NCI-H2081 (cell line): ENCODE results near the gene NR1D1.

Experiments
- DNase-seq, 2 experiments: peaks; one replicate each; lab custom pipeline; 2025; lab: John Stamatoyannopoulos, UW

NR1D1 gene

GRCh38 chr17:40111221-40112128 is 11.1 kb upstream of the NR1D1 start:
- peak; percentile 92 to 95 for DNase-seq

DNA sequence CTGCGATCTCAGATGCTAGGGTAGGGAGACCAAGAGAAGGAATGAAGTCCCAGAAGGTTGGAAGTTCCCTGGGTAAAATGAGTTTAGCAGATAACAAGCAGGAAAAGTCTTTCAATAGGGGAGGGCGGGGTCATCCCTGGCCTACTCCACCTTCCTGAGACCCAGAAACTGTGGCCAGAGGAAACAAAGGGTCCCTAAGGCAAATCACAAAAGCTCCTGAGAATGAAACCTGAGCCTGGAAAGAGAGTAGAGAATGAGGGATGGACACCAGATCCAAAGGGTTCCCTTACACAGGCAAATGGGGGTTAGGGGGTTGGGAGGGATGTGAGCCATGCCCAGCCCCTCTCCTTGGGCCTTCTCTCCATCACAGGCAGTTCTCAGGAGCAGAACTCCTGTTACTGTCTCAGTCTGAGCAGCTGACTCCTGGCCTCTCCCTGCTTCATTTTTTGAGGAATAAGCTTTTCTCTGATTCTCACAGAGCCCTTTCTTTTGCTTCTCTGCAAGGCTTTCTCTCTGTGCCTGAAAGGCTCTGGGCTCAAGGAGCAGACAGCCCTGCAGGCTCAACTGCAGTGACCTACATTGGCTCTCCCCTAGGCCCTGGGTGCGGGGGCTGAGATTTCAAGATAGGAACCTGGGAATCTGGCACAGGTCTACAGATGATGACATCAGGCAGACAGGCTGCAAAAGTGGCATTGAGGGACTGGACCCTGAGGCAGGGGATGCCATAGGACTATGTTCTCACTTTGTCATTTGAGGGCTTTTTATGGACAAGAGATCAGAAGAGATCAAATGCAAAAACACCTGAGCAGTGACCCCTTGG is 9.8 kb upstream of the NR1D1 start:
- no peak for DNase-seq

DNA sequence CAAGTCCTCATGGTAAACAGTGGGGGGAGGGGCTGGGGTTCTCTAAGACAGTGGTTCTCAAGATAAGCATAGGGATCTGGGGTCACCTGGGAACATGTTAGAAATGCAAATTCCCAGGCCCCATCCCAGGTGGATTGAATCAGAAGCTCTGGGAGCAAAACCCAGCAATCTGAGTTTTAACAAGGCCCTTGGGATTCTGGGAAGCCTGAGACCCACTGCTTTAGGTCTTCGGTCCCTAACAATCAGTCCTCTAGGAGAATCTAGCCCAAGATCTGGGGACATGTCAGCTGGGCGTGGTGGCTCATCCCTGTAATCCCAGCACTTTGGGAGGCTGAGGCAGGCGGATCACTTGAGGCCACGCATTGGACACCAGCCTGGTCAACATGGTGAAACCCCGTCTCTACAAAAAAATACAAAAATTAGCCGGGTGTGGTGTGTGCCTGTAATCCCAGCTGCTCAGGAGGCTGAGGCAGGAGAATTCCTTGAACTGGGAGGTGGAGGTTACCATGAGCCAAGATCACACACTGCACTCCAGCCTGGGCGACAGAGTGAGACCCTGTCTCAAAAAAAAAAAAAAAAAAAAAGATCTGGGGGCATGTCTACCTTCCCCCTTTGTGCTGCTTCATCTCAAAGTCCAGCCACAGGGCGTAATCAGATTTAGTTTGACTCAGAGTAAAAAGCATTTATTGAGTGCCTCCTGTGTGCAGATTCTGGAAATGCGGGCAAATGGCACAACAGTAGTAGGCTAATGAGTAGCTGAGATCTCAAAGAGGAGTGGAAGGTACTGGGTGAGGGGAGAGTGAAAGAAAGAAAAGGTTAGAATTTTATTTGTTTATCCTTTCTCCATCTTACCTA is 8.8 kb upstream of the NR1D1 start:
- peak in 1 of 2 experiments; percentile 12 for DNase-seq

- no peak for DNase-seq
Observed at GRCh38 chr17:40107522-40108174, 7.3 kb upstream of the NR1D1 start.

- DNase-seq, result no peak
Observed at GRCh38 chr17:40106760-40107521, 6.6 kb upstream of the NR1D1 start.

DNA sequence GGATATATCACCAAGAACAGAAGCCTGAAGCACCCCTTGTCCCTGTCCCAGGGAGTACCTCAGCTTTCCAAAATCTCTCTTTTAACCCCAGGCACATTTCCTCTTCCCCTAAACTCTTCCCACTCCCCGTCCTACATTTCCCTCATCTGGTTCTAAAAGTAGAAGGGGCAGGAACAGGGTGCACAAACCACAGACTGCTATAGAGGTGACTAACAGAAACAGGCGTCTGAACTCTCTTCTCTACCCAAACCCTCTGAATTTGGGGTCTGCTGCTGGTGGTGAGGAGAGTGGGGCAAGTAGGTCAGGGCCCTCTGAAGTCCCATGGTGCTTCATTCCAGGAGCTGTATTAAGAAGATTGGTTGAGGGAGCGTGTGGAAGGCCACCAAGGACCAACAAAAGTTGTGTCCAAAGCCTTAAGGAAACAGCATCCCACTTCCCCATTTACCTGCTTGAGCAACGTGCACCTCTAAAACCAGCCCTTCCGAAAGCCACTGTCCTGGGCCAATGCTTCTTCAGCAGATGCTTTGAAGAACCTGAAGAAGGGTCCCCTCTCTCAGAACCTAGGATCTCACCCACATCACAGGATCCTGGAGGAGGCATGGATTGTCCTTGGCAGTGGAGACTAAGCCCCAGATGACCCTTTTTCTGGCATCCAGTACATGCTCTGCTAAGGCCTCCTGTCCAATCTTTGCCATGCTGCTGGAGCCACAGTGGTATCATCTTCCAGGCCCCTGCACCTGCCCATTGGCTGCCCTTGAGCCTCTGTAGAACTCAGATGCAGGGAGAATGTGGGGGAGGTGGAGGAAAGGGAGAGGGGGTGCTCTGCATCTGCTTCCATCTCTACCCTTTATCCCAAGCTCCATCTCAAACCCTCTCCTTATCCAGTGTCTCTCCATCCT is 5.7 kb upstream of the NR1D1 start:
- DNase-seq, result no peak

- DNase-seq, result no peak
Observed at GRCh38 chr17:40104594-40105486, 4.5 kb upstream of the NR1D1 start.

DNA sequence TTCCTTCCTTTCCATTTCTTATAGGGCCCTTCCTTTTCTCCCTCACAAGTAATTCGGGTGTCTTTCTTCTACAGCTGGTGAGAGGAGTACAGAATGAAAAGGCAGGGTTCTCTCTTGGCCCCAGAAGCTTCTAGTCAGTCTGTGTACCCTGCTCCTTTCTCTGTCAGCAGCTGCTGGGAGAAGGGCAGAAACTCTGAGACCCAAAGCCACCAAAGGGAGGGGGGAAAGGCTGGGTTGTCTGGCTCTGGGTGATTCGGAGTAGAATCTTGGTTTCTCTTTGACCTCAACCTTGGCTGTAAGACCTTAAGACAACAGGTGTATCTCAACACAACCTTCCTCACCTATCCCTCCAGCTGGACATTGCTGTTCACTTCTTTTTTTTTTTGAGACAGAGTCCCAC is 3.3 kb upstream of the NR1D1 start:
- DNase-seq, result no peak

- DNase-seq, result no peak
Observed at GRCh38 chr17:40103071-40103661, 2.8 kb upstream of the NR1D1 start.

- no peak for DNase-seq
Observed at GRCh38 chr17:40101367-40102210, 1.2 kb upstream of the NR1D1 start.

GRCh38 chr17:40100669-40101366 is 429 bp upstream of the NR1D1 start:
- peak; percentile 97 to 98 for DNase-seq

- DNase-seq, result no peak
Observed at GRCh38 chr17:40099619-40100418, 570 bp downstream of the NR1D1 start.

DNA sequence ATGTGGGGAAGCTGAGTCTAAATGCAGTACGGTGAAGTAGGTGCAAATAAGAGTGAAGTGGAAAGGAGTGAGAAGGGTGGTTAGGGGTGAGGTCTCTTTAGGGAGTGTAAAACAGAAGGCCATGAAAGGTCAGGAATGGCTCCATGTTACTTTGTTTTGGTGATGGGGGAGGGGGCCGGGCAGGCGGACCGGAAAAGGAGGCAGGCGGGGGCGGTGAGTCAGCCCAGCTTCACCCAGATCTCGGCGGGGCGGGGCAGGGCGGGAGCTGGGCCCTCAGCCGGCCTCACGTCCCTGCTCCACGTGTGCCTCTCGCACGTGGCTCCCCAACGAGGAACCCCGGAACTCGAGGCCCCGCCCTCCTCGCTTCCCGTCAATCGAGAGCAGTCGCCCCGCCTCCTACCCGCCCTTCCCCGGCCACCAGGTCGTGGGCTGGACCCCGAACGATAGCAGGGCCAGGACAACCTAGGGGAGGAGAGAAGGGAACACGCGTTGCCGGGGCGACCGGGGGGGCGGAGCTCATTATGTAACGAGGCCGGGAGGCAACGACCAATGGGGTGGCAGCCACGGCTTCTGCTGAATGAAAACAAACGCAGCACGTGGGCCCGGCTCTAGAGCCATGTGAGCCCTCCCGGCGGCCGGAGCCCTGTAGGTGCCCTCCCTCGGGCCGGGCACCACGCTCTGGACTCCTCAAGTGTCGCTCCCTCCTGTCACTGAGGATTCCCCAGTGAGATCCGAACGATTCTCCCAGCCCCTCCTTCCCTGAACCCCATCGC is 1.4 kb downstream of the NR1D1 start:
- peak; percentile 96 to 97 for DNase-seq

DNA sequence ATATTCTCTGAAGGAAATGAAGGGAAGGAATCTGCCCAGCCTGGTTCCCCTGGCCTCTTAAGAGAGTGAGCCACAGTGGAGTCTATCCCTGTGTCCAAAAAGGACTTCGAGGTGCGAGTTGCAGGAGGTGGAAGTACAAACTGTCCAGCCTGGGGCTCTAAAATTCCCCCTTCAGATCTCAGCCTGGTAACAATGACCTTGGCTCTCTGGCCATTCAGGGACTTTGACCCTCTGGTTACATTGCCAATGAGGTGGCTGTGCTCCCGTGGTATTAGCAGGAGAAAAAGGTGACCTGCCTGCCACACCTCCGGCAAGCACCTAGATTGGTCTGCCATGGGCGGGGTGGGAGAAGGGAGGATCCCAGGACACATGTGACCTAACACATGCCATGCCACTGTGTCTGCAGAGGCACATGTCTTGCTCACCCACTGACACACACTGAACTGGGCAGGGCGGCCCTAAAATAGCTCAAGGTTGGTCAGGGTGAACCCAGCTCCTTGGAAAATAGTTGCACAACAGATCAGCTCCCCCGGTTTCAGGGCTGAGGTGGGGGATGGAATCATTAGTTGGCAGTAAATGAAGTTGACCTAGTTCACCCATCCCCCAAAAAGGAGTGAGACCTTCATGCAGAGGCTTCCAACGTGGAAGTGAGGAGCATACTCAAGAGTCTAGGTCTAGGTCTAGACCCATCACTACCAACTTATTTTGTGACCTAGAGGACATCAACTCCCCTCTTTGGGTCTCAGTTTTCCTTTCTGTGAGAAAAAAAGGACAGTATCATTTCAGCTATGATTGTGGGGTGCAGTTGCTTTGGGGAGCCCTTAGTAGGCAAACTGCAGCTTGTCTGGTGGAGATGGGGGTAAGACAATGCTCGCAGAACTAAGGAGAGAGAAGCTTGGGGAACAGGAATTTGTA is 2.2 kb downstream of the NR1D1 start:
- no peak for DNase-seq
